ENCODE results near the gene ATXN2.

DNA sequence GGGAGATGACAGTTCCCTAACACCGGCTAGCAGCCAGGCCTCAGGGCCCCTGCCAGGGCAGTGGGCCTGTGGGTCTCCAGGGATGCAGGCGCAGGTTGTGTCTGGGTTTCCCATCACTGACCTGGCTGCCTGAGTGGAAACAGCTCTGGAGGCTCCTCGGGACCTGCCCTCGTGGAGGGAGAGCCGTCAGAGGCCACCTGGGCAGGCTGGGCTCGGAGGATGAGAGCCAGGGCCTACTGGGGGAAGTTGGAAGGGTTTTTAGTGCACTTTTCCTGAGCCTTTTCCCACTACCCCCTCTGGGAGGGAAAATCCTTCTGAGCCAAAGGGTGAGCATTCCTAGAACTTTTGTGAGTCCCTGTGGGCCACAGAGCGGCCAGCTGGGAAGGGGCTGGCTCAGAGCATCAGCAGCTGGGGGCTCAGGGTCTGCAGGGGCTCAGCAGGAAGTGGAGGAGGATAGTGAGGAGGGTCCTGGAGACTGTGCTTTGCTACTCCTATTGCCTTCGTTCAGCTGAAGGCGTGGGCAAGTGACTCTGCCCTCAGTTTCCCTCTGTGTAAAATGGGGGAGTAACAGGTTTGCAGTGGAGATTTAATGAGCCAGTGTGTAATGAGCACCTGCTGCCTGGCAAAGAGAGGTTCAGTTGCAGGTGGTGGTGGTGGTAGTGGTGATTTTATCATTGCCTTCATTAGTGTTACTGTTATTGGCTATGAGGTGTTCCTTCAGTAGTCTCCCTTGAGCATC is 191.6 kb downstream of the ATXN2 start:
- TF ChIP-seq CTCF (IDR thresholded peaks at IDR 0.05) (no peak), POLR2A (IDR thresholded peaks at IDR 0.05) (no peak)

Measured in body of pancreas (tissue), 4 donors.